Neural progenitor cell (in vitro differentiated cells): ENCODE data around the gene RPL35A. TPM values are rescaled to one million over a fixed set of nuclear protein-coding genes. Genes with fewer than 3 reads are reported as not detected.

Source experiments
- DNase-seq: peaks from one replicate; pipeline ENCODE4 v3.0.0-alpha.2; 2016; ENCODE audit warnings: low spot score
- H2AFZ ChIP-seq: fragments of 200-600 bp; sonication (generic); replicated peaks from 2 replicates; pipeline ENCODE4 v1.6.1; 2016; ENCODE audit warnings: antibody characterized with exemption
- H3F3A ChIP-seq: fragments of 200-600 bp; sonication (generic); 2 replicates; pipeline ENCODE4 v1.6.1; 2016; ENCODE audit warnings: antibody characterized with exemption, low read depth
- H3K27ac ChIP-seq: fragments of 200-600 bp; sonication (generic); 2 replicates; pipeline ENCODE4 v1.5.1; 2016; ENCODE audit warnings: mild to moderate bottlenecking
- H3K27me3 ChIP-seq: fragments of 200-600 bp; sonication (generic); 2 replicates; pipeline ENCODE4 v1.6.1; 2016; ENCODE audit warnings: mild to moderate bottlenecking, moderate library complexity
- H3K36me3 ChIP-seq: fragments of 200-600 bp; sonication (generic); 2 replicates; pipeline ENCODE4 v1.5.1; 2016
- H3K4me1 ChIP-seq: fragments of 200-600 bp; sonication (generic); 2 replicates; pipeline ENCODE4 v1.6.1; 2016; ENCODE audit warnings: mixed run types
- H3K4me2 ChIP-seq: fragments of 200-600 bp; sonication (generic); 2 replicates; pipeline ENCODE4 v1.6.1; 2016
- H3K4me3 ChIP-seq: fragments of 200-600 bp; sonication (generic); 2 replicates; pipeline ENCODE4 v1.5.1; 2016
- H3K79me2 ChIP-seq: fragments of 200-600 bp; sonication (generic); 2 replicates; pipeline ENCODE4 v1.6.1; 2016; ENCODE audit warnings: low read depth
- H3K9ac ChIP-seq: fragments of 200-600 bp; sonication (generic); 2 replicates; pipeline ENCODE4 v1.6.1; 2016
- H3K9me3 ChIP-seq: fragments of 200-600 bp; sonication (generic); 2 replicates; pipeline ENCODE4 v1.5.1; 2016; ENCODE audit warnings: low read depth
- H4K20me1 ChIP-seq: fragments of 200-600 bp; sonication (generic); 2 replicates; pipeline ENCODE4 v1.6.1; 2016; ENCODE audit warnings: low read depth
- H3K27ac Mint-ChIP-seq: 3 replicates; pipeline ENCODE4 v1.8.0; 2021; ENCODE audit warnings: mixed read lengths
- H3K27me3 Mint-ChIP-seq: 2 replicates; pipeline ENCODE4 v1.8.0; 2022; ENCODE audit warnings: low read depth, mild to moderate bottlenecking, inconsistent platforms, moderate library complexity, mixed read lengths; ENCODE audit not compliant: insufficient read depth
- H3K36me3 Mint-ChIP-seq: 3 replicates; pipeline ENCODE4 v1.8.0; 2021; ENCODE audit warnings: mixed read lengths
- H3K4me1 Mint-ChIP-seq: 3 replicates; pipeline ENCODE4 v1.8.0; 2021; ENCODE audit warnings: mixed read lengths
- H3K4me3 Mint-ChIP-seq: 3 replicates; pipeline ENCODE4 v1.8.0; 2021; ENCODE audit warnings: mild to moderate bottlenecking, moderate library complexity, mixed read lengths
- H3K9me3 Mint-ChIP-seq: 3 replicates; pipeline ENCODE4 v1.8.0; 2020; ENCODE audit warnings: mixed read lengths
- EZH2 ChIP-seq: fragments of 200-600 bp; sonication (generic); IDR thresholded peaks from 2 replicates; pipeline ENCODE4 v1.6.1; 2017; ENCODE audit warnings: antibody characterized with exemption, mild to moderate bottlenecking, moderate library complexity
- EZH2phosphoT487 ChIP-seq: fragments of 200-600 bp; sonication (generic); IDR thresholded peaks from 2 replicates; pipeline ENCODE4 v1.6.1; 2017; ENCODE audit warnings: antibody characterized with exemption
- total RNA-seq: library from RNA; depleted of rRNA; stranded (reverse); fragments of >200 nt; gene quantifications from 2 replicates; pipeline ENCODE4 v1.2.3, GENCODE V29; 2015; ENCODE audit warnings: low replicate concordance
- TF ChIP-seq, protein P1 (sequence below): fragments of 200-600 bp; sonication (generic); IDR thresholded peaks from 2 replicates; pipeline ENCODE4 v1.5.1; 2017; ENCODE audit warnings: antibody characterized with exemption, mild to moderate bottlenecking

RPL35A gene
- 1,032 and 1,573 TPM in 2 replicates for total RNA-seq

DNA sequence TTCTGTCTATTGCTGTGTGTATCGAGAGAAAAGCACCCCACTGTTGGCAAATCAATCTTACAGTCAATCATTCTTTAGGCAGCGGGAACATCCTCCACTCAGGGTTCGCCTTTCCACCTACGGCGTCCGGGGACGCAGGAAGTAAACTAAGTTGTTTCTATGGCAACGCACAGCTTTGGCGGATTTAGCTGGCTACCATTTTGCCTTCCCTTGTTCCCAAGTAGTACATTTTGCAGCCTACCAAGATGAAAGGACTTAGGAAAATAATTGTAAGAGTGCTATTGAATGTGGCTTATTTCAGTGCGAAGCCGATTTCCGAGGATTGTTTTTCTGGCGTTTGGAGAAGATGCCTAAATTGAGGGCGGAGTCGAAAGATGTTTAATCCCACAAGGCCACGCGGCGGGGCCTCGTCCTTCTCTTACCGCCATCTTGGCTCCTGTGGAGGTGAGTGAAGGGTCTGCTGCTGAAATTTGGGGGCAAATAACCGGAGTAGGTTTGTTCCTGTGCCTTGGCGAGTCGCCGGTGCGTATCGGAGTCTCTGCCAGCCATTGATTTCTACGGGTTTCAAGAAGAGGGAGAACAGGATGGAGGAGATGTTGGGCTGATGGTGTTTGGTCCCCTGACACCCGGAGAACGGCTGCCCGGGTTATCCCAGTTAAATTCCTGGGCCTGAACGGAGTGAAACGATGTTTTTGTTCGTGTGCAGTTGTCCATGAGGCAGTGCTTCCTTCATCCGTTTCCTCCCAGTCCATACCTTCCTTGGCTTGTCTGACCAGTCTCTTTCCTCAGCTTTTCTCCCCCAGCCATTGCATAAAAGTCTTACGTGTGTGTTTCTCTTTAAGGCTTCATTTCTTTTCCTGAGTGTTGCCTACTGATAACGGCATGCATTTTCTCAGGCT is at the start of gene RPL35A:
Gene RPL35A, plus strand, starts transcription at position 413 of the 899 bp plus-strand sequence. CDS start 778 bp downstream, outside the sequence.
- peak within 1 kb of the TSS; percentile 100 for H3K9ac ChIP-seq
- H3K4me2 ChIP-seq, result peak within 1 kb of the TSS; percentile 87
- peak within 1 kb of the TSS; percentile 97 for H2AFZ ChIP-seq
- peak within 1 kb of the TSS; percentile 98 for H3K4me3 Mint-ChIP-seq
- peaks cover 18% of the 10 kb centered on the region for H3K4me1 ChIP-seq
- H3K27me3 ChIP-seq, result no peaks in the 10 kb centered on the region
- H3K27ac Mint-ChIP-seq, result peak within 1 kb of the TSS; percentile 100
- peaks cover 23% of the 10 kb centered on the region for H3K4me1 Mint-ChIP-seq
- H3F3A ChIP-seq, result peaks cover 55% of the 10 kb centered on the region
- peaks cover 50% of the 10 kb centered on the region for H3K79me2 ChIP-seq
- peak within 1 kb of the TSS; percentile 98 for H3K27ac ChIP-seq
- H4K20me1 ChIP-seq, result peaks cover 46% of the 10 kb centered on the region
- peaks cover 30% of the 10 kb centered on the region for H3K36me3 ChIP-seq
- peak within 1 kb of the TSS; percentile 89 for H3K4me3 ChIP-seq
- no peaks in the 10 kb centered on the region for H3K9me3 ChIP-seq
- H3K9me3 Mint-ChIP-seq, result no peaks in the 10 kb centered on the region
- peaks cover 5% of the 10 kb centered on the region for H3K27me3 Mint-ChIP-seq
- H3K36me3 Mint-ChIP-seq, result peaks cover 22% of the 10 kb centered on the region
- DNase-seq, result peak; percentile 96
- TF ChIP-seq, protein P1, sequence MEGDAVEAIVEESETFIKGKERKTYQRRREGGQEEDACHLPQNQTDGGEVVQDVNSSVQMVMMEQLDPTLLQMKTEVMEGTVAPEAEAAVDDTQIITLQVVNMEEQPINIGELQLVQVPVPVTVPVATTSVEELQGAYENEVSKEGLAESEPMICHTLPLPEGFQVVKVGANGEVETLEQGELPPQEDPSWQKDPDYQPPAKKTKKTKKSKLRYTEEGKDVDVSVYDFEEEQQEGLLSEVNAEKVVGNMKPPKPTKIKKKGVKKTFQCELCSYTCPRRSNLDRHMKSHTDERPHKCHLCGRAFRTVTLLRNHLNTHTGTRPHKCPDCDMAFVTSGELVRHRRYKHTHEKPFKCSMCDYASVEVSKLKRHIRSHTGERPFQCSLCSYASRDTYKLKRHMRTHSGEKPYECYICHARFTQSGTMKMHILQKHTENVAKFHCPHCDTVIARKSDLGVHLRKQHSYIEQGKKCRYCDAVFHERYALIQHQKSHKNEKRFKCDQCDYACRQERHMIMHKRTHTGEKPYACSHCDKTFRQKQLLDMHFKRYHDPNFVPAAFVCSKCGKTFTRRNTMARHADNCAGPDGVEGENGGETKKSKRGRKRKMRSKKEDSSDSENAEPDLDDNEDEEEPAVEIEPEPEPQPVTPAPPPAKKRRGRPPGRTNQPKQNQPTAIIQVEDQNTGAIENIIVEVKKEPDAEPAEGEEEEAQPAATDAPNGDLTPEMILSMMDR, result no peak
- TF ChIP-seq EZH2 (no peak), EZH2phosphoT487 (no peak)

DNA sequence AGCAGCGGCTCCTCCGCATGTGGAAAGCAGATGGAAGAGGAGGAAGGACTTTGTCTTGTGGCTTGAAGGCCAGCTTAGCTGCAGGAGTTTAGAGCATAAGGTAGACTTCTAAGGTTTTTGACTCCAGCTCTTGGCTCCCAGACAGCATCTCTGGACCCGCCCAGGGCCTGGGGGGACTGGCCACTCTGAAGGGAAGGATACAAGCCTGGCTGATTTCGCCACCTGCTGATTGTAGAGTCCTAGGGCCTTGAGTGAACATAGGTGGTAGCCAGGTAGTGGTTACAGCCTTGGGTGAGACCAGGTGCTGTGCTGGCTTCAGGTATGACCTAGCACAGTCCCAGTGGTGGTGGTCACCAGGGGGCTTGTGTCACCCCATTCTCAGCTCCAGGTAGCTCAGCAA is 48.4 kb upstream of the RPL35A start:
- H3K9me3 Mint-ChIP-seq, result peaks cover 9% of the 10 kb centered on the region
- no peak for TF ChIP-seq EZH2
- TF ChIP-seq EZH2phosphoT487, result no peak
- TF ChIP-seq, protein P1, result no peak
- Histone ChIP-seq H3K9ac (no peak overlapping the region), H3K79me2 (no peaks in the 10 kb centered on the region), H3K4me1 (no peaks in the 10 kb centered on the region), H3K27ac (no peak overlapping the region), H2AFZ (no peak overlapping the region), H4K20me1 (no peaks in the 10 kb centered on the region), H3F3A (no peaks in the 10 kb centered on the region), H3K36me3 (no peaks in the 10 kb centered on the region), H3K4me2 (no peak overlapping the region), H3K9me3 (no peaks in the 10 kb centered on the region), H3K4me3 (no peak overlapping the region), H3K27me3 (no peaks in the 10 kb centered on the region)
- H3K36me3 Mint-ChIP-seq, result peaks cover 4% of the 10 kb centered on the region
- no peak for DNase-seq
- peaks cover 9% of the 10 kb centered on the region for H3K4me1 Mint-ChIP-seq
- H3K27me3 Mint-ChIP-seq, result peaks cover 2% of the 10 kb centered on the region
- H3K4me3 Mint-ChIP-seq, result no peak overlapping the region
- no peak overlapping the region for H3K27ac Mint-ChIP-seq

DNA sequence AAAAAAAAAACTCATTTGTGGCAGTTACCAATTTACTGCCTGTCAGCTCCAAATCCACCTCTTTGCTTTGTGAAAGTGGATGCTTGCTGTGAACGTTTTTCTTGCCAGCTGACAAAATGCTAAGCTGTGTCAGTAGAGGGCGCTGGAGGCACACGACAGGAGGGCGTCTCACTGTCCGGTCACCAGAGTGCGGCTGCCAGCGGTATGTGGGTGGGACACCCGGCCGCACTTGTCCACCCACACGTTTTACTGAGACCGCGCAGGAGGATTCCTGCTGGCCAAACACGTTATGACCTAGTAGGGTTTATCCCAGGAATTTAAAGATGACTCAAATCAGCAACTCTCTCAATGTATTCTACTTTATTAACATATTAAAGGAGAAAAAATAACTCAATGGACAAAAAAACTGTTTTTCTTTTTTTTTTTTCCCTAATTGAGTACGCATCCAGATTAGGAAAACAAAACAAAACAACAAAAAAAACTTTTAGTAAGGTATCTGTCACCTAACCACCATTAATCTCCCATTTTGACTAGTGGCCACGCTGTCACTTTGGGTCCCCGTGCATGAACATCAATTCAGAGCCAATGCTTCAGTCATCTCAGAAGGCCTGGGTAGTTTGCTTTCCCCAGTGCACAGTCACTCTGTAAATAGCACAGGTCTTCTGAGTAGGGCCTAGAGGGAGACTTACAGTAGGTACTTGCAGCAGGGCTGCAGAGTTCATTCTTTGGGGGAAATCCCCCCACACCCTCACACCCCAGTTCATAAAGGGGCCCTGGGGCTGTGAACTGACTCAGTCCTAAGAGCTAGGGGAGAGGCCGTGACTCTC is 43.8 kb upstream of the RPL35A start:
- Histone ChIP-seq H3K79me2 (no peaks in the 10 kb centered on the region), H3K4me3 (no peak overlapping the region), H3K4me2 (peak overlapping the region; percentile 60), H3K27me3 (no peaks in the 10 kb centered on the region), H4K20me1 (no peaks in the 10 kb centered on the region), H3K36me3 (no peaks in the 10 kb centered on the region), H2AFZ (no peak overlapping the region), H3K4me1 (no peaks in the 10 kb centered on the region), H3F3A (no peaks in the 10 kb centered on the region), H3K9ac (no peak overlapping the region), H3K9me3 (no peaks in the 10 kb centered on the region), H3K27ac (no peak overlapping the region)
- Mint-ChIP-seq H3K9me3 (peaks cover 9% of the 10 kb centered on the region), H3K4me3 (peak overlapping the region; percentile 13), H3K27ac (no peak overlapping the region), H3K4me1 (peaks cover 14% of the 10 kb centered on the region), H3K36me3 (peaks cover 6% of the 10 kb centered on the region), H3K27me3 (peaks cover 2% of the 10 kb centered on the region)
- no peak for TF ChIP-seq EZH2phosphoT487
- TF ChIP-seq, protein P1, result peak; percentile 93
- no peak for TF ChIP-seq EZH2
- DNase-seq, result peak; percentile 94
